Left cardiac atrium (tissue), 4 donors: Measurements from ENCODE around the gene FNDC3B. TPM values are rescaled to one million over a fixed set of nuclear protein-coding genes. Genes with fewer than 3 reads are reported as not detected.
A peak's percentile ranks its signal among the peaks of the same experiment; 100 is the strongest.

Experiments used
- ATAC-seq, 2 donors: fragments of 200-7000 bp; cut with Tn5 transposase; one replicate each; pipeline ENCODE4 v1.9.1; 2020; ENCODE audit warnings: mild to moderate bottlenecking in 2 of 2, moderate library complexity in 2 of 2
- DNase-seq: peaks from one replicate; pipeline ENCODE4 v3.0.0-alpha.2; 2020
- intact Hi-C, 2 donors: fragments of 100-400 bp; cut with DNase I; formaldehyde crosslinking; loops; one replicate each; pipeline versions ENCODE4 v1.14.1 to v1.15.1; 2022 to 2023
- total RNA-seq, 2 donors: library from RNA; stranded (reverse); fragmentation: NEBNext Ultra II Directional; extraction: Animal tissue kit (Norgen Biotek cat#: 25700); gene quantifications; one replicate each; pipeline ENCODE4 v1.2.1, GENCODE V29; 2021
- donor health status: DM: no; HTN: yes; CAD: no.
- donor health status: DM: no; HTN: yes; CAD: no; lungs with severe emphysema.
- donor health status: DM: yes; HTN: yes; CAD: no.
- donor health status: Dilated cardiomyopathy.

Gene FNDC3B
- total RNA-seq, 2 donors from 2014 or later, result 82.4 to 98.3 TPM

DNA sequence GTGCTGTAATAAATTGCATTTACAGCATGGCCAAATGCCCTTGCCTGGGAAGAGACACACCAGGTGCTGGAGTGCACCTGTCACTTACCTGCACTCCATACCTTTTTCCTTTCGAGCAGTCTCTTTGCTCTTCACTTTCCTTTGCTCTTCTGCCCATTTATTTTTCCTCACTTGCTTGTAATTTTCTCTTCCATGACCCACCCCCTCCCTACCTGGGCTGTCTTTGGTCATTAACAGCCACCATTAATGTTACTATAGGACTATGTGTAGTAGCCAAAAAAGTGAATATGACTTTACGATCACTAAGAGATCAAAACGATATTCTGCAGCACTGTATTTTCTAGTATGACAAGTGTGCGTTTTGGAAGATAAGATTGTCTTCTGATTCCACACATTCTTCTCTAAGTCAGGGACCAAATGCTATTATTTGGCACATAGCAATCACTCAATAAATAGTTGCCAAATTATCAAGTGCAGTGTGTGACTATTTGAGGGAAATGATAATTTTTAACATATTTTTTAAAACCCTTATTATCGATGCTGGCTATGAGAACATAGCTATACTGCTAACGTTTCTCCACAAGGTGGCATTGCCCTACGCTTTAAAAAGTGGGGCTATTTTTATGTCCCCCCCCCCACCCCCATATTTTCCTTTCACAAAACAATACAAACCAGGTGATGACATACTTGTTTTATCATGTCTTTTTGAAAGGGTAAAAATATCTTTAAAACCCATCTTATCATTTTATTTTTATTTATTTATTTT is 294.5 kb downstream of the FNDC3B start:
- intact Hi-C loops, result loop anchor here in 1 of 2 donors (5.0 kb wide), 2 partner anchors 297 to 333 kb away; partner anchors contain the start of gene FNDC3B
- no peak for DNase-seq
- no peak for ATAC-seq

GRCh38 chr3:172334671-172335207 is 295.4 kb downstream of the FNDC3B start:
- no peak for DNase-seq
- no peak for ATAC-seq
- intact Hi-C loops, result loop anchor here in 1 of 2 donors (5.0 kb wide), 2 partner anchors 297 to 333 kb away; partner anchors contain the start of gene FNDC3B

DNA sequence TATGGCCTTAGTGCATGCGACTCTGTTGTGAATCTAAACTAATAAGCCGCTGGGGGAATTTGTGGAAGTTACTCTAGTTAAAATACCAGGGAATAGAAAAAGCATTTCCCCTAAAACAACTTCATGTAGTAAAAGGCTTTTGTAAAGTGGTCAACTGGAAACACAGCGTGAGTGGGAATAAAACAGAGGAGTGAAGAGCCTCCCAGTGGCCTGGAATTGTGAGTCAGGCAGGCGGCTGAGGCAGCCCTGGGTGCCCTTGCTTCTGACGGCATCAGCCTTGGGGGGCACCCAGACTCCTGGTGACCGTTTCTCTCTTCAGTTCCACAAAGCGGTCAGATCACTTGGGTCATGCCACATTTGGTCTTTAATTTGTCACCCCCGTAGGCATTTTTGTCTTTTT is 300.5 kb downstream of the FNDC3B start:
- DNase-seq, result no peak
- no peak for ATAC-seq
- intact Hi-C loops, result loop anchor here in 1 of 2 donors (10.0 kb wide), 1 partner anchor 695 kb away; no protein-coding TSS in a partner anchor

GRCh38 chr3:172340583-172340982 is 301.2 kb downstream of the FNDC3B start:
- peak in 1 of 2 donors; percentile 18 for ATAC-seq
- intact Hi-C loops, result loop anchor here in 1 of 2 donors (10.0 kb wide), 1 partner anchor 696 kb away; no protein-coding TSS in a partner anchor
- no peak for DNase-seq

DNA sequence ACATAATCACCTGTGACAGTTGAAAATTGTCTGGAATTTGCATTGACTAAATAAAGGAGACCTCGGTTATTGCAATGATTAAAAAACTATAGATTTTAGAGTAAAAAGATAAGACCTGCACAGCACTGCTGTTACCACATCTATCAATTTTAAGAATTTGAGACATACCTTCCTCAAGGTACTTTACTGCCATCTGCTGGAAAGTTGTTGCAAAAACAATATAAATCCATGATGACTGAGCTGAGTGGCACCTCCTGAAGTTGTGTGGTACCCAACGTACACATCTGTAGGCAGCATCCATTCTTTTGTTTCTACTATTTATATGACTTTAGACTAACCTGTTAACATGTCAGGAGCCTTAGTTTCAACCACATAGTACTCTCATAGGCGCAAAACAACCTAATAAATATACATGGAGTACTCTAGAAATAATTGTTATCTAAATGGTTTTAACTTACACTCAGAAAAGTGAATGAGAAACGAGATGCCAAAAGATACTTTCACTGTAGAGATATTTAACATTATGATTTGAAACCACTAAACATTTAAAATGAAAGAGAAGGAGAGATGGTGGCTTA is 302.2 kb downstream of the FNDC3B start:
- ATAC-seq (peak; percentile 77 to 83), DNase-seq (no peak)
- intact Hi-C loops, result loop anchor here in 1 of 2 donors (10.0 kb wide), 1 partner anchor 697 kb away; no protein-coding TSS in a partner anchor

DNA sequence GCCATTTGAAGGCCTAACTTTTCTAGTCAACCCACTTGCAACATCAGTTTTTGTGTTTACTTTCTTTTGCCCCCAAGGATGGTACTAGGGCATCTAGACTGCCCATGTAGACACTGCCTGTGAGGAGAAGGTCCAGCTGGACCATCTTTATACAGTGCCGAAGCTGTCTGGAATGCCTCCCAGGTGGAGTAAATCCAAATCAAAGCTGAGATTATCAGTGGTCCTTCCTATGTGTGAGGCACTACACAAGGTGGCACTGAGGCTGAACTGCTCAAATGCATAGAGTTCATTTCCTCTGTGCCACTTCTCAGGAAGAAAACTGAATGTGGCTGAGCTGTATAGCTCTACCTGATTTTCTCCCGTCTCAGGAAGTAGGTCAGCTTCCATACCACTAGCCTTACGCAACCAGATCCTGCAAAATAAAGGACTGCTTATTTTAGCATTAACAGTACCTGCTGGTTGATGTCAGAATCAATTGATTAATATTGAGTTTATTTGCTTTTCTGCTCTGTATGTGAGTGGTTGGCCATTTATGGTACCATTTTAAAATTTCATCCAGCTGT is 302.8 kb downstream of the FNDC3B start:
- intact Hi-C loops, result loop anchor here in 1 of 2 donors (10.0 kb wide), 1 partner anchor 697 kb away; no protein-coding TSS in a partner anchor
- no peak for ATAC-seq
- DNase-seq, result no peak

DNA sequence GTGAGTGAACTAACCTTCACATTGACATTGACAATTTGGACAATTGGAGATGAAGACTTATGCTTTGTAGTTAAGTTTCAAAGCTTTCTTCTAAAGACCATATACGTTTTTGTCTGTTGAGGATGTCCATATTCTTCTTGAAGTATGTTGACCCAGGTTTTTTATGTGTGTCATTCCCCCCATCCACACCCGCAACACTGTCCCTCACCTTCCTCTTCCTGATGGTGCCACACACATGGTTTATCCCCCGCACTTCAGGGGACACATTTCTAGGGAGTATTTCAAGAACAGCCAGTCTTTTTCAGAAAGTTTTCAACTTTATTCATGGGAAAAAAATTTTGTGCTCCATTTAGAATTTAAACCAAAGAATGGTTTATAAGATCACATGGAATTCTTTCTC is 303.7 kb downstream of the FNDC3B start:
- intact Hi-C loops, result loop anchor here in 1 of 2 donors (10.0 kb wide), 1 partner anchor 698 kb away; no protein-coding TSS in a partner anchor
- ATAC-seq (no peak), DNase-seq (no peak)

GRCh38 chr3:172343979-172344378 is 304.6 kb downstream of the FNDC3B start:
- intact Hi-C loops, result loop anchor here in 1 of 2 donors (10.0 kb wide), 1 partner anchor 699 kb away; no protein-coding TSS in a partner anchor
- ATAC-seq (no peak), DNase-seq (no peak)

DNA sequence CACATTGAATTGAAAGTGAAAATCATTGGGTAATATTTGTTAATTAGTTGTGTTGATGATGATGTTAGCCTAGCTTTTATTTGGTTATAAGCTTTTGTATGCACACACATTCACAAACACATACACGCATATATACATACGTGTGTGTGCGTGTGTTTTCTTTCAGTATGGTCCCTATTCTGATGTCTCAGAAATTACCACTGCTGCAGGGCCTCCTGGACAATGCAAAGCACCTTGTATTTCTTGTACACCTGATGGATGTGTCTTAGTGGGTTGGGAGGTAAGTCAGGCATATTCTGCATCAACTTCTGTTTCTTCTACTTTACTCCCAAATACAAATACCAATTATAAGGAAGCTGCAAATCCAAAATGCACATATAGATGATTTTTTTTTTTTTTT is 306.8 kb downstream of the FNDC3B start:
- DNase-seq (no peak), ATAC-seq (no peak)
- intact Hi-C loops, result loop anchor here in 1 of 2 donors (10.0 kb wide), 1 partner anchor 701 kb away; no protein-coding TSS in a partner anchor

DNA sequence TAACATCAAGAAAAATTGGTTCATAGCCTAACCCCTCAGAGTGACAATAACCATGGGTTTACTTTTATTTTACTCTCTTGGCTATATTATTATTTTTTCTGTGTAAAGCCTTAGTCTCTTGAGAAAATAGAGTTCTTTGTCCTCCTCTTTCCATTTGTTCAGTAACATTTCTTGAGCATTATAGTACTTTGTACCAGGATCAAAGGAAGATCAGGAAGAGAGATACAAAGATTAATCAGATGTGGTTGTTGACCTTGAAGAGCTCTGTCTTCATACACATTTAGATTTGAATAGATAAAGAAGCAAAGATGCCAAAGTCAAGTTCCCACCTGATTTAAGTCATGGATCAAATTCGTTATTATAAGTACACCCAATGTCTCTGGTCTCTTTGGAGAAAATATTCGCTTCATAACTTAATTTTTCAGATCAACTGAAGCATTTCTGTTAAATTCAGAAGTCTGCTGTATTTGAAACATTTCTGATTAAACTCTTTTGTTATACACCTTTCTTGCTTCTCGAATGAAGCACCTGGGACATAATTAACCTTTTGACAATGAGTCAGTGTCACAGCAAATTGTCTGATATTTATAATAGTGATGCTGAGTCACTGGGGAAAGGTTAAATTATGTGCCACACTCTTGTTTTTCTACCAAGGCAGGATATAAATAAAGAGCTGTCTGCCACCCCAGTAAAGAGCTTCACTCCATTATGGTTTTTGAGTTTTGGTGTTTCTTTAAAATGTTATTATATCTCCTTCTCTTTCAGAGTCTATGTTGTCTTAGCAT is 308.7 kb downstream of the FNDC3B start:
- ATAC-seq (no peak), DNase-seq (no peak)
- intact Hi-C loops, result loop anchor here in 1 of 2 donors (10.0 kb wide), 1 partner anchor 703 kb away; no protein-coding TSS in a partner anchor

DNA sequence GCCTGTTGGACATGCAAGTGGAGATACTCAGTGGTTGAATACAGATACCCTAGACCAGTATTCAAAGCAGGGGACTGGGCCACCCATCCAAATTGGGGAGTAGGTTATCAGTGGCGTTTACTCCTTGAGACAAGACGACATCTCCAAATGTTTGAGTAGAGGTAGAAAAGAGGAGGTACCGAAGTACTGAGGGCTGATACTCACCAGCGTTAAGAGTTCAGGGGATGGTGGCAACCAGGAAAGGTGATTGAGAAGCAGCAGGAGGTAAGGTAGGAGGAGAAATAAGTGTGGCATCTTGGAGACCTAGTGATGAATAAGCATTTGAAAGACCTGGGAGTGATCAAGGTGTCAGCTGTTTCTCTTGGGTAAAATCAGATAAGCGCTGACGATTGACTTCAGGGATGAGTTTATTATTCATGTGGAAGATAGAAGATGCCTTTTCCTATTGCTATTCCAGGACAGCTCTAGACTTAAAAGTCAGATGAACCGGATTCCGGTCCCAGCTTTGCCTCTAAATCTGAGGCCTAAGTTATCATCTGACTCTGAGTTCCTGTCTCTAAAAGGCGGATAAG is 312.6 kb downstream of the FNDC3B start:
- no peak for ATAC-seq
- no peak for DNase-seq
- intact Hi-C loops, result no loop called here

DNA sequence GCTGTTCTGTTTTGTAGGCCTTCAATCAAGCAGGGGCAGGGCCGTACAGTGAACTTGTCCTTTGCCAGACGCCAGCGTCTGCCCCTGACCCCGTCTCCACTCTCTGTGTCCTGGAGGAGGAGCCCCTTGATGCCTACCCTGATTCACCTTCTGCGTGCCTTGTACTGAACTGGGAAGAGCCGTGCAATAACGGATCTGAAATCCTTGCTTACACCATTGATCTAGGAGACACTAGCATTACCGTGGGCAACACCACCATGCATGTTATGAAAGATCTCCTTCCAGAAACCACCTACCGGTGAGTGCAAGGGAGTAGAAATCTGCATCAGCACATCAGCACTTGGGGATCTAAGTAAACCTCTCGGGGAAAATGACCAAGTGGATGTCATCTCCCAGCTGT is 313.4 kb downstream of the FNDC3B start:
- DNase-seq (no peak), ATAC-seq (no peak)
- intact Hi-C loops, result no loop called here

DNA sequence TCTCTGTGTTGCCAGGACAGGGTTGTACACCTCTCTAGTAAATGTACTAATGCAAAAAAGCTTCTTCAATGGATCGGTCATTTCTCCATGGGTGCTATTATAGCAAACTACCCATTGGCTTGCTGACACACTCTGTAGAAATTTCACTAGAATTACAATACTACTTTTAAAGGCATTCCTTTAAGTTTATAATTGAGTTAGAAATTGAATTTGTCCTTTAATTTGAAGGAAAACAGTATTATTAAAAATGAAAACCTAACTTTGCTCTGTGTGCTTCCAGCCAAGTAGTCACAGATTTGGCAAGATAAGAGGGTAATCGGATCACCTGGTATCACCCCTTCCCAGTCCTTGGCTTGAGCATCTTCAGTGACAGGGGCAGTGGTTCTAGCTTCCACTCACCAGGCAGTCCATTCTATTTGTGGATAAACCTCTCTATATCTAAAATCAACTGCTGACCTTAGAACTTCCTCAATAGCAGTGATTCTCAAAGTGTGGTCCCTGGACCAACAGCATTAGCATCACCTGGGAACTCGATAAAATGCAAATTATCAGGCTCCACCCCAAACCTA is 315.6 kb downstream of the FNDC3B start:
- no peak for DNase-seq
- no peak for ATAC-seq
- intact Hi-C loops, result no loop called here

- ATAC-seq, result peak in 1 of 2 donors; percentile 83
- intact Hi-C loops, result no loop called here
- no peak for DNase-seq
These were observed 316.5 kb downstream of the FNDC3B start for GRCh38 chr3:172355836-172356235.

DNA sequence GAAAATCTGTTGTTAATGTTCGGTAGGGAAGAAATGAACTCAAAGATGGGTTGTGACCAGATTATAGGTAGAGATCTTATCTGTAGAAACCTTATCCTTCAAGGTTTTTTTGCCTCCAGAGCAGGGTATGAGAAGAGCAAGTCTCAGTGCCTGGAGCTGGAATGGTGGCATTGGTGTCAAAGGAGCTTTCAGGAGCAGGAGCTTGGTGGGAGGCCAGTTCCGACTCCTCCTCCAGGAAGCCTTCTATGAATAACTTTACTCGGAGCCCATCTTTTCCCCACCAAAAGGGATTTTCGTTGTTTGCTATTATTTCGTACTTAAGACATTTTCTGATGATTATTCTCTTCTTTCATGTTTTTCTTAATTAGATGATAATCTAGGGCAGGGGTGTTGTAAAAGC is 317.0 kb downstream of the FNDC3B start:
- DNase-seq (no peak), ATAC-seq (no peak)
- intact Hi-C loops, result no loop called here

DNA sequence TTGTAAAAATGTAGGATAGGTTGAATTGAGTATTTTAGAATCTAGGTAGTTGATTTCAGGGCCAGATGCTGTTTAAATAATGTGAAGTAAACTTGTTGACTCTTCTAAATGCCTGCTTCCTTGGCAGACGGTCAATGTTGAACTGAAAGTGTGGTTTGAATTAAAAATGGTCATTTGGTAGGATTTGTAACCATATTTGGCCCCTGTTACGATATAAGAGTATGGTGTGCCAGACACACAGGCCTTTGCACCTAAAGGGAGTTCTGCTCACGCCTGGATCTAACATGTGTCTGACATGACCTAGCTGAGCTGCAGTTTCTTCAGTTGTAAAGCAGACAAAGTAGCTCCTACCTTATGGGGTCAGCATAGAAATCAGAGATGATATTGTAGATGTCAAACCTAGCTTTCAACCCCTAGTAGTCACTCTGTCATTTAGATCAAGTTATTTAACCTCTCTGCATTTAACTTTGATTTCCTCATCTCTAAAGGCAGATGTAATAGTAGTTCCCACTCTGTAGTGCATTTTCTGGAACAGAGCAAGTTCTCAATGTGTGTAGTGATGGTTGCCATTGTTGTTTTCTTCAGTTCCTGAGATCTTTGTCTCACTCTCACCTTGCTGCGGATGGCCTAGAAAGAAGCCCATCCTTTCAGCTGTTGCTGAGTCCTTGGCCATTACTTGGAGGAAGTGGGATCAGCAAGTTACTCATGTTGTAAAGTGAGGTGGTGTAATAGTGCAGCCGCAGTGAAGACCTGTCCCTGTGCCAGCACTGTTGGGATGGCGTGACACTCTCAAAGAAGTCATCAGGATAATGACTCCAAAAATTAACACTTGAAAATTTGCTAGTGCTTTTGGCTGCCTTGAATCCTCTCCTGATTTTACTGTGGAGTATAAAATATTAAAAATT is 318.7 kb downstream of the FNDC3B start:
- intact Hi-C loops, result no loop called here
- peak; percentile 34 to 35 for ATAC-seq
- no peak for DNase-seq

DNA sequence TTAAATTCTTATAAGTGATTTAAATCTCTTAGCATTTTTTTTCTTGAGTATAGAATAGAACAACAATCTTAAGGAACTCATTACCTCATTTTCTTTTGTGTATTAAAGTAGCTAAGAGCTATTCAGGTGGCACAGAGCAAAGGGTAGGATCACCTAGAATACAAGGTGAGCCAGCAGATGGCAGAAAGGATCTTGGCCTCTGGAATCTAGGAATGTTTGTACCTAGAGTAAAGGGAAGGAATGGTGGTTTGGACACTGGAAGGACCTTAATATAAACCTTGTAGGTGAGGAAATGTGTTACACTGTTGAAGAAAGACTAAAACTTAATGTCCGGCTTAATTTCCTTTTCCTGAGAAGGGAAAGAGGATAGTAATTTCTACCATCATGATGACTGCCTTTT is 319.9 kb downstream of the FNDC3B start:
- no peak for ATAC-seq
- no peak for DNase-seq
- intact Hi-C loops, result no loop called here
